Neural cell (in vitro differentiated cells): Measurements from ENCODE around the gene PREX1.

Experiments
- EP300 ChIP-seq: fragments of 450-650 bp; conservative IDR thresholded peaks from 2 replicates; pipeline ENCODE4 v1.6.1; 2014; ENCODE audit warnings: antibody characterized with exemption, mild to moderate bottlenecking, moderate library complexity; ENCODE audit not compliant: poor library complexity, severe bottlenecking
- EZH2 ChIP-seq: fragments of 200-600, 300-800 bp; shearing (Covaris generic), sonication (generic); IDR thresholded peaks from 2 replicates; pipeline ENCODE4 v1.6.1; 2014; ENCODE audit warnings: antibody characterized with exemption, low read length, borderline replicate concordance, mild to moderate bottlenecking; ENCODE audit not compliant: insufficient read depth, poor library complexity, severe bottlenecking
- MXI1 ChIP-seq: fragments of 450-650 bp; conservative IDR thresholded peaks from 2 replicates; pipeline ENCODE4 v1.6.1; 2014; ENCODE audit warnings: antibody characterized with exemption, mild to moderate bottlenecking; ENCODE audit not compliant: poor library complexity, severe bottlenecking
- POLR2AphosphoS5 ChIP-seq: IDR thresholded peaks from 2 replicates; pipeline ENCODE4 v1.6.1; 2012
- RAD21 ChIP-seq: fragments of 450-650 bp; conservative IDR thresholded peaks from 2 replicates; pipeline ENCODE4 v1.6.1; 2014; ENCODE audit warnings: antibody characterized with exemption, mild to moderate bottlenecking, moderate library complexity
- TAF1 ChIP-seq: IDR thresholded peaks from 2 replicates; pipeline ENCODE4 v1.6.1; 2012; ENCODE audit warnings: low read depth
- TF ChIP-seq, protein P1 (sequence below): fragments of 450-650 bp; IDR thresholded peaks from 2 replicates; pipeline ENCODE4 v1.5.1; 2014; ENCODE audit warnings: antibody characterized with exemption, mild to moderate bottlenecking, moderate library complexity; ENCODE audit not compliant: poor library complexity, severe bottlenecking
- TF ChIP-seq, protein P2 (sequence below): IDR thresholded peaks from 2 replicates; pipeline ENCODE4 v1.6.1; 2012; ENCODE audit warnings: borderline replicate concordance

DNA sequence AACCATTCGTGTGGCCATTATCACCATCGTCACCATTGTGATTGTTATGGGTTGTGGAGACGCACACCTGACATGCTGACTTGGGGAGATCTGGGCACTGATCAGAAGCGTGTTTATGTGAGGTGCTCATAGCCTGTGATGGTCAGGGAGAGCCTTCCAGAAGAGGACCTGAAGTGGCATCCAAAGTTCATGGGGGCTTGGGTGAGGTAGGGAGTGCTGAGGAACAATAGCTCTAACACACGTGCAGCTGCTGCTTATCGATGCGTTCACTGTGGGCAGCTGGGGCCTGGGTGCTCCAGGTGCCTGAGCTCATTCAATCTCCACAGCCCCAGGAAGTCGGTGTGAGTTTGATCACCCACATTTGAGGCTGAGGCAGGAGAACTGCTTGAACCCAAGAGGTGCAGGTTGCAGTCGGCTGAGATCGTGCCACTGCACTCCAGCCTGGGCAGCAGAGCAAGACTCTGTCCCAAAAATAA lies 227.3 kb downstream of the PREX1 start:
- TF ChIP-seq, protein P1, sequence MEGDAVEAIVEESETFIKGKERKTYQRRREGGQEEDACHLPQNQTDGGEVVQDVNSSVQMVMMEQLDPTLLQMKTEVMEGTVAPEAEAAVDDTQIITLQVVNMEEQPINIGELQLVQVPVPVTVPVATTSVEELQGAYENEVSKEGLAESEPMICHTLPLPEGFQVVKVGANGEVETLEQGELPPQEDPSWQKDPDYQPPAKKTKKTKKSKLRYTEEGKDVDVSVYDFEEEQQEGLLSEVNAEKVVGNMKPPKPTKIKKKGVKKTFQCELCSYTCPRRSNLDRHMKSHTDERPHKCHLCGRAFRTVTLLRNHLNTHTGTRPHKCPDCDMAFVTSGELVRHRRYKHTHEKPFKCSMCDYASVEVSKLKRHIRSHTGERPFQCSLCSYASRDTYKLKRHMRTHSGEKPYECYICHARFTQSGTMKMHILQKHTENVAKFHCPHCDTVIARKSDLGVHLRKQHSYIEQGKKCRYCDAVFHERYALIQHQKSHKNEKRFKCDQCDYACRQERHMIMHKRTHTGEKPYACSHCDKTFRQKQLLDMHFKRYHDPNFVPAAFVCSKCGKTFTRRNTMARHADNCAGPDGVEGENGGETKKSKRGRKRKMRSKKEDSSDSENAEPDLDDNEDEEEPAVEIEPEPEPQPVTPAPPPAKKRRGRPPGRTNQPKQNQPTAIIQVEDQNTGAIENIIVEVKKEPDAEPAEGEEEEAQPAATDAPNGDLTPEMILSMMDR = no peak
- no peak for TF ChIP-seq EZH2
- TF ChIP-seq, protein P2, sequence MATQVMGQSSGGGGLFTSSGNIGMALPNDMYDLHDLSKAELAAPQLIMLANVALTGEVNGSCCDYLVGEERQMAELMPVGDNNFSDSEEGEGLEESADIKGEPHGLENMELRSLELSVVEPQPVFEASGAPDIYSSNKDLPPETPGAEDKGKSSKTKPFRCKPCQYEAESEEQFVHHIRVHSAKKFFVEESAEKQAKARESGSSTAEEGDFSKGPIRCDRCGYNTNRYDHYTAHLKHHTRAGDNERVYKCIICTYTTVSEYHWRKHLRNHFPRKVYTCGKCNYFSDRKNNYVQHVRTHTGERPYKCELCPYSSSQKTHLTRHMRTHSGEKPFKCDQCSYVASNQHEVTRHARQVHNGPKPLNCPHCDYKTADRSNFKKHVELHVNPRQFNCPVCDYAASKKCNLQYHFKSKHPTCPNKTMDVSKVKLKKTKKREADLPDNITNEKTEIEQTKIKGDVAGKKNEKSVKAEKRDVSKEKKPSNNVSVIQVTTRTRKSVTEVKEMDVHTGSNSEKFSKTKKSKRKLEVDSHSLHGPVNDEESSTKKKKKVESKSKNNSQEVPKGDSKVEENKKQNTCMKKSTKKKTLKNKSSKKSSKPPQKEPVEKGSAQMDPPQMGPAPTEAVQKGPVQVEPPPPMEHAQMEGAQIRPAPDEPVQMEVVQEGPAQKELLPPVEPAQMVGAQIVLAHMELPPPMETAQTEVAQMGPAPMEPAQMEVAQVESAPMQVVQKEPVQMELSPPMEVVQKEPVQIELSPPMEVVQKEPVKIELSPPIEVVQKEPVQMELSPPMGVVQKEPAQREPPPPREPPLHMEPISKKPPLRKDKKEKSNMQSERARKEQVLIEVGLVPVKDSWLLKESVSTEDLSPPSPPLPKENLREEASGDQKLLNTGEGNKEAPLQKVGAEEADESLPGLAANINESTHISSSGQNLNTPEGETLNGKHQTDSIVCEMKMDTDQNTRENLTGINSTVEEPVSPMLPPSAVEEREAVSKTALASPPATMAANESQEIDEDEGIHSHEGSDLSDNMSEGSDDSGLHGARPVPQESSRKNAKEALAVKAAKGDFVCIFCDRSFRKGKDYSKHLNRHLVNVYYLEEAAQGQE = no peak
- no peak for TF ChIP-seq POLR2AphosphoS5
- no peak for TF ChIP-seq RAD21
- TF ChIP-seq TAF1 = no peak
- TF ChIP-seq MXI1 = no peak
- no peak for TF ChIP-seq EP300
